ENCODE results near the gene RTF2.

The RTF2 gene

GRCh38 chr20:56438284-56438683 is 30.1 kb upstream of the RTF2 start:
- no peak for DNase-seq (ENCODE audit: low read depth in 2 of 2)

- DNase-seq (ENCODE audit: low read depth in 2 of 2), result no peak
These were observed 28.6 kb upstream of the RTF2 start for GRCh38 chr20:56439771-56440291.

GRCh38 chr20:56440346-56441007 is 27.9 kb upstream of the RTF2 start:
- peak; percentile 19 to 53 for DNase-seq (ENCODE audit: low read depth in 2 of 2)

- no peak for DNase-seq (ENCODE audit: low read depth in 2 of 2)
These were observed 25.8 kb upstream of the RTF2 start for GRCh38 chr20:56442389-56443365.

GRCh38 chr20:56443654-56444540 is 24.5 kb upstream of the RTF2 start:
- DNase-seq (ENCODE audit: low read depth in 2 of 2), result no peak

GRCh38 chr20:56445130-56445529 is 23.3 kb upstream of the RTF2 start:
- DNase-seq (ENCODE audit: low read depth in 2 of 2), result no peak

GRCh38 chr20:56445540-56445939 is 22.9 kb upstream of the RTF2 start:
- no peak for DNase-seq (ENCODE audit: low read depth in 2 of 2)

GRCh38 chr20:56447227-56447626 is 21.2 kb upstream of the RTF2 start:
- no peak for DNase-seq (ENCODE audit: low read depth in 2 of 2)

- DNase-seq (ENCODE audit: low read depth in 2 of 2), result no peak
These were observed 19.0 kb upstream of the RTF2 start for GRCh38 chr20:56449459-56449858.

GRCh38 chr20:56451056-56451765 is 17.2 kb upstream of the RTF2 start:
- no peak for DNase-seq (ENCODE audit: low read depth in 2 of 2)

- no peak for DNase-seq (ENCODE audit: low read depth in 2 of 2)
These were observed 15.1 kb upstream of the RTF2 start for GRCh38 chr20:56453352-56453751.

- no peak for DNase-seq (ENCODE audit: low read depth in 2 of 2)
These were observed 13.7 kb upstream of the RTF2 start for GRCh38 chr20:56454754-56455153.

GRCh38 chr20:56458206-56458821 is 10.1 kb upstream of the RTF2 start:
- DNase-seq (ENCODE audit: low read depth in 2 of 2), result no peak

GRCh38 chr20:56460459-56460858 is 8.0 kb upstream of the RTF2 start:
- DNase-seq (ENCODE audit: low read depth in 2 of 2), result peak in 1 of 2 donors; percentile 6

- no peak for DNase-seq (ENCODE audit: low read depth in 2 of 2)
These were observed 6.9 kb upstream of the RTF2 start for GRCh38 chr20:56461576-56461975.

- no peak for DNase-seq (ENCODE audit: low read depth in 2 of 2)
These were observed 5.0 kb upstream of the RTF2 start for GRCh38 chr20:56463428-56463827.

- DNase-seq (ENCODE audit: low read depth in 2 of 2), result no peak
These were observed 2.4 kb upstream of the RTF2 start for GRCh38 chr20:56465997-56466396.

- no peak for DNase-seq (ENCODE audit: low read depth in 2 of 2)
These were observed 485 bp upstream of the RTF2 start for GRCh38 chr20:56467968-56468315.

- no peak for DNase-seq (ENCODE audit: low read depth in 2 of 2)
These were observed 636 bp downstream of the RTF2 start for GRCh38 chr20:56469077-56469449.

- no peak for DNase-seq (ENCODE audit: low read depth in 2 of 2)
These were observed 15.5 kb downstream of the RTF2 start for GRCh38 chr20:56483970-56484369.

- no peak for DNase-seq (ENCODE audit: low read depth in 2 of 2)
These were observed 18.8 kb downstream of the RTF2 start for GRCh38 chr20:56487216-56487615.

Data from stimulated activated CD8-positive, alpha-beta memory T cell treated with anti-CD3 and anti-CD28 coated beads, Interleukin-7, amount 100 ng/mL, for 1 hour (primary cell).